Measurements from ENCODE around the gene NPM3. TPM values are rescaled to one million over a fixed set of nuclear protein-coding genes. Genes with fewer than 3 reads are reported as not detected.

The NPM3 gene
- total RNA-seq, 1 donor from 2014 or later = 63.6 TPM

DNA sequence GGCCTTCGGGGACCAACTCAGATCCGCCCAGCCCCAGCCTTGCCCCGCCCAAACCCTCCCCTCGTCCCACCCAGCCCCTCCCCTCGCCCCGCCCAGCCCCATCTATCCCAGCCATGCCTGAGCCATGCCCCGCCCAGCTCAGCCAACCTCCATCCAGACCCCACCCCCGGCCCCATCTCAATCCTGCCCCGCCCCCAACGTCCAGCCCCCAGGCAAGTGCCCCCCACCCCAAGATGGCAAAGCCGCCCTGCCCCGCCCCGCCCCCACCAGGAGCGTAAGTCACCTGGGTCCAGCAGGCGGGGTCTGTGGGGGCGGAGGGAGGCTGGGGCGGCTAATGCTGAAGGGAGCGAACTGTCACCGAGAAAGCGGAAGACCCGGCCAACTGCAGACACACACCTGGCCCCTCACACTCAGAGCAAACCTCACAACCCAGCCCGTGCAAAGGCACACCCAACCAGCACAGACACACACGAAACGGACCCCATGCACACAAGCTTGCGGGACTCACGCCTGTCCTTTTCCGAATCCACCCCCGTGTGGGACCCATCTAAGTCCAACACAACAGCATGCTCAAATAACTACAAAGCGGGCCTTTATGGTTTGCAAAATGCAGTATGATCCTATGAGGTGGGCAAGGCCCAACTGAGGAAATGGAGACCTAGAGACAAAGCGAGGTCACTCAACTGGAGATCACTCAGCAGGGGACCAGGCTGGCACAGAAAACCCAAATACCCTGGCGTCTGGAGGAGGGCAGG, 46.5 kb upstream of the NPM3 start:
- H3K9me3 Mint-ChIP-seq = no peaks in the 10 kb centered on the region
- peak overlapping the region; percentile 96 for H3K27ac Mint-ChIP-seq
- DNase-seq (ENCODE audit: extremely low spot score, unreplicated experiment) = no peak
- peaks cover under 1% of the 10 kb centered on the region for H3K27me3 Mint-ChIP-seq
- peak overlapping the region; percentile 87 for H3K4me3 Mint-ChIP-seq
- TF ChIP-seq, protein P1, sequence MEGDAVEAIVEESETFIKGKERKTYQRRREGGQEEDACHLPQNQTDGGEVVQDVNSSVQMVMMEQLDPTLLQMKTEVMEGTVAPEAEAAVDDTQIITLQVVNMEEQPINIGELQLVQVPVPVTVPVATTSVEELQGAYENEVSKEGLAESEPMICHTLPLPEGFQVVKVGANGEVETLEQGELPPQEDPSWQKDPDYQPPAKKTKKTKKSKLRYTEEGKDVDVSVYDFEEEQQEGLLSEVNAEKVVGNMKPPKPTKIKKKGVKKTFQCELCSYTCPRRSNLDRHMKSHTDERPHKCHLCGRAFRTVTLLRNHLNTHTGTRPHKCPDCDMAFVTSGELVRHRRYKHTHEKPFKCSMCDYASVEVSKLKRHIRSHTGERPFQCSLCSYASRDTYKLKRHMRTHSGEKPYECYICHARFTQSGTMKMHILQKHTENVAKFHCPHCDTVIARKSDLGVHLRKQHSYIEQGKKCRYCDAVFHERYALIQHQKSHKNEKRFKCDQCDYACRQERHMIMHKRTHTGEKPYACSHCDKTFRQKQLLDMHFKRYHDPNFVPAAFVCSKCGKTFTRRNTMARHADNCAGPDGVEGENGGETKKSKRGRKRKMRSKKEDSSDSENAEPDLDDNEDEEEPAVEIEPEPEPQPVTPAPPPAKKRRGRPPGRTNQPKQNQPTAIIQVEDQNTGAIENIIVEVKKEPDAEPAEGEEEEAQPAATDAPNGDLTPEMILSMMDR (conservative IDR thresholded peaks at IDR 0.05) = no peak
- H3K4me1 Mint-ChIP-seq (ENCODE audit: unreplicated experiment) = peaks cover 29% of the 10 kb centered on the region
- H3K36me3 Mint-ChIP-seq = no peaks in the 10 kb centered on the region

DNA sequence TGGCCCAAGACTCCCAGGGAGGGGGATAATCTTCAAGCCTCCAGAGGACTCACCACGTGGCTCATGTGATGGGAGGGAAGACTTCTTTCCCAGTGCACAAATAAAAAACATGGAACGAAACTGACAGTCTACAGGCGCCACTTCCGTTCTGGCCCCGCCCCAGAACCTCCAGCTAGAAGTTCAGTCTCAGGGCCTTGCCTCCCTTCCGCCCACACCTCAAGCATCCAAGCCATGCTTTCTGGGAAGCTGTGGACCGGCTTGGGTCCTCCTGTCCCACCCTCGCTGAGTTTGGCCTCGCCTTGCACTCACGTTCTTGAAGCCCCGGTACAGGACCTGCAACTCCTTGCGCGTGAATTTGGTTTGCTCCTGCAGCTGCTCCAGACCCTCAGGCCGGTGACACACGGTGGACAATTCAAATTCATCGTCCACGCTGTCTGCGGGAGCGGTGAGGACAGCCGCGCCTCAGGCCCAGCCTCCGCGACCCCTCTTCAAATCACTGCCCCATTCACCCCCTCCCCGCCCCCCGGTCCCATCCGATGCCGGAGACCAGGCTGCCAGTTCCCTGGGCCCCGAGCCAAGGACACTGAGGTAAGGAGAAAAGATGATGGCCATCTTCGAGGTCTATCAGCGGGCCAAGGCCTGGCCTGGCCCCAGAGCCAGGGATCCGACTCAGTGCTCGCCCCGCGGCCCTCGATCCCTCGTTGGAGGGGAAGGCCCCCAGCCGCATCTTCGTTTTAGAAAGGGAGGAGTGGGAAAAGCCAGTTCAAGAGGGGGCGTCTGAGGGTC, 45.7 kb upstream of the NPM3 start:
- Mint-ChIP-seq H3K4me1 (ENCODE audit: unreplicated experiment) (peaks cover 29% of the 10 kb centered on the region), H3K4me3 (peak overlapping the region; percentile 5), H3K9me3 (no peaks in the 10 kb centered on the region), H3K27ac (no peak overlapping the region), H3K36me3 (no peaks in the 10 kb centered on the region), H3K27me3 (no peaks in the 10 kb centered on the region)
- DNase-seq (ENCODE audit: extremely low spot score, unreplicated experiment) = no peak
- TF ChIP-seq, protein P1 (conservative IDR thresholded peaks at IDR 0.05) = no peak

DNA sequence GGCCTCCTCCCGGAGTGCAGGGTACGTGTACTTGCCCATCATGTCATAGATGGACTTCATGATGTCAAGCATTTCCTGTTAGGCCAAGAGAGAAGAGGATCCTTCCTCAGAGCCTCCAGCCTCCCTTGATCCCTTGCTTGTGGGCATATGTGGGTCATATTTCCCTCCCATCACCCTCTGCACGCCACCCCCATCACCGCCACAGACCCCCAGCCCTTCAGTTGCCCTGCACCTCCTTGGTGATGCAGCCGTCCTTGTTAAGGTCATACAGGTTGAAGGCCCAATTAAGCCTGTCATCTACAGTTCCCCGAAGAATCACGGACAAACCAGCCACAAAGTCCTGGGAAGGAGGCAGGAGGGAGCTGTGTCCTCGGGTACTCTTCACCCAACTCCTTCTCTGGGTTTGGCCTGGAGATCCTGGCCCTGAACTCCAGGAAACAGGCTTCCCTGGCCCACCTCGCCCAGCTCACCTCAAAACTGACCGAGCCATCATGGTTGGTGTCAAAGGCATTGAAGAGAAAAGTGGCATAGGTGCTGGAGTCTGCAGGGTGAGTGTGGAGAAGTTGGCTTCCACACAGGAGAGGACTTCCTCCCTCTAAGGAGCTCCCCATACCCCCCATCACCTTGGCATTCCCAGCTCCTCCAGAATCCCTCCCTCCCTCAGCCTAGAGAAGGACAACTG, 44.8 kb upstream of the NPM3 start:
- peaks cover 24% of the 10 kb centered on the region for H3K4me1 Mint-ChIP-seq (ENCODE audit: unreplicated experiment)
- no peak overlapping the region for H3K27ac Mint-ChIP-seq
- H3K9me3 Mint-ChIP-seq = no peaks in the 10 kb centered on the region
- H3K36me3 Mint-ChIP-seq = no peaks in the 10 kb centered on the region
- H3K4me3 Mint-ChIP-seq = no peak overlapping the region
- H3K27me3 Mint-ChIP-seq = no peaks in the 10 kb centered on the region
- TF ChIP-seq, protein P1 (conservative IDR thresholded peaks at IDR 0.05) = no peak
- no peak for DNase-seq (ENCODE audit: extremely low spot score, unreplicated experiment)

DNA sequence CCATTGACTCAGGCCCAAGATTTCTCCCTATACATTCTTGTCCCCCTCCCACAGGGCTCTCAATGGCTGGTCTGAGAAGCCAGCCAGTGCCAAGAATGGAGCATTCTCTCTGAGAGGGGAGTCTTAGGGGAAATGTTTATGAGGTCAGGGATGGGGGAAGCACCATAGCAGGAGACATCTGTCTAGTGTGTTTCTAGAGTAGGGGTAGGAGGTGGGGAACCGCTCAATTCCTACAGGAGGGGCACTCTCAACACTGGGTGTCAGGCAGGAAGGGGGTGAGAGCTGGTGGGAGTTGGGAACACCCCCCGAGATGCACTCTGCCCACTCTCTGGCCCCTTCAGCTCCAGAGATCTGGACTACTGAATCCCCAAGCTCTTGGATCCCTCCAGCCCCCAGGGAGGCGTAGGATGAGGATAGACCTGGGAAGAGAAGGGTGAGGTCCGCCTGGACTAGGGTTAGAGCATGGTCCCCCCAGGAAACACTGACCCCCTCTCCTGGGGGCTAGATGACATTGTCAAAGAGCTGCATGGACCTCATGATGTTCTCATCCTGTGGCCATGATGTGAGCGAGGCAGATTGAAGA, 43.7 kb upstream of the NPM3 start:
- Mint-ChIP-seq H3K27ac (peak overlapping the region; percentile 39), H3K27me3 (no peaks in the 10 kb centered on the region), H3K9me3 (no peaks in the 10 kb centered on the region), H3K4me3 (peak overlapping the region; percentile 44), H3K4me1 (ENCODE audit: unreplicated experiment) (peaks cover 20% of the 10 kb centered on the region), H3K36me3 (peaks cover under 1% of the 10 kb centered on the region)
- no peak for DNase-seq (ENCODE audit: extremely low spot score, unreplicated experiment)
- TF ChIP-seq, protein P1 (conservative IDR thresholded peaks at IDR 0.05) = no peak

DNA sequence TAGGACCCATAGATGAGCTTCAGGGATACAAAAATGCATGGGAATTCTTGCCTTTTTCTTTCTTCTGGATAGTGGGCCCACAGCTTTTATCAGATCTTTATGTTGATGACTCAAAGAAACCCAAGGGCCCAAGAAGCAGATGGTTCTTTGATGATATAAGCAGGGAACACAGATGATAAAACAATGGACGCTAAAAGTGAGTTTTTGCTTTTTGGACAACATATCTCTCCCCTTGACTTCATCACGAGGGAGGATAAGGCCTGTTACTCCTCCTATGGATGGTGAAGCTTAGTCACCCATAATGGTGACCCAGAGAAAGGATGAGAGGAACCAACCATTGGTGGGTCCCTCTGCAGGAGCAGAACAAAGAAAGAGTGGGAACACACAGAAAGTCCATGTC, 41.5 kb upstream of the NPM3 start:
- no peak overlapping the region for H3K4me3 Mint-ChIP-seq
- peaks cover 4% of the 10 kb centered on the region for H3K36me3 Mint-ChIP-seq
- no peak for DNase-seq (ENCODE audit: extremely low spot score, unreplicated experiment)
- peaks cover under 1% of the 10 kb centered on the region for H3K4me1 Mint-ChIP-seq (ENCODE audit: unreplicated experiment)
- TF ChIP-seq, protein P1 (conservative IDR thresholded peaks at IDR 0.05) = no peak
- H3K27me3 Mint-ChIP-seq = no peaks in the 10 kb centered on the region
- H3K27ac Mint-ChIP-seq = no peak overlapping the region
- H3K9me3 Mint-ChIP-seq = no peaks in the 10 kb centered on the region
